ENCODE data around the gene SCUBE1.

The SCUBE1 gene

GRCh38 chr22:43325176-43325575 is 18.0 kb downstream of the SCUBE1 start:
- DNase-seq, result no peak

GRCh38 chr22:43320943-43321900 is 21.9 kb downstream of the SCUBE1 start:
- DNase-seq, result no peak

- no peak for DNase-seq
These were observed 23.3 kb downstream of the SCUBE1 start for GRCh38 chr22:43319661-43320486.

- DNase-seq, result no peak
These were observed 25.9 kb downstream of the SCUBE1 start for GRCh38 chr22:43317239-43317638.

- DNase-seq, result no peak
These were observed 27.4 kb downstream of the SCUBE1 start for GRCh38 chr22:43315687-43316217.

- no peak for DNase-seq
These were observed 28.6 kb downstream of the SCUBE1 start for GRCh38 chr22:43314611-43315010.

GRCh38 chr22:43313890-43314474 is 29.2 kb downstream of the SCUBE1 start:
- DNase-seq, result no peak

GRCh38 chr22:43313244-43313889 is 29.8 kb downstream of the SCUBE1 start:
- DNase-seq, result no peak

- no peak for DNase-seq
These were observed 30.6 kb downstream of the SCUBE1 start for GRCh38 chr22:43312608-43313007.

- DNase-seq, result no peak
These were observed 32.4 kb downstream of the SCUBE1 start for GRCh38 chr22:43310798-43311197.

- no peak for DNase-seq
These were observed 32.9 kb downstream of the SCUBE1 start for GRCh38 chr22:43310311-43310710.

GRCh38 chr22:43308836-43309235 is 34.3 kb downstream of the SCUBE1 start:
- DNase-seq, result peak; percentile 47

GRCh38 chr22:43308060-43308830 is 34.9 kb downstream of the SCUBE1 start:
- peak; percentile 47 for DNase-seq

- no peak for DNase-seq
These were observed 37.4 kb downstream of the SCUBE1 start for GRCh38 chr22:43305806-43306205.

- no peak for DNase-seq
These were observed 38.2 kb downstream of the SCUBE1 start for GRCh38 chr22:43304831-43305590.

- no peak for DNase-seq
These were observed 39.4 kb downstream of the SCUBE1 start for GRCh38 chr22:43303751-43304150.

- DNase-seq, result no peak
These were observed 40.0 kb downstream of the SCUBE1 start for GRCh38 chr22:43303166-43303565.

GRCh38 chr22:43302531-43303041 is 40.6 kb downstream of the SCUBE1 start:
- DNase-seq, result no peak

GRCh38 chr22:43301866-43302265 is 41.3 kb downstream of the SCUBE1 start:
- DNase-seq, result no peak

- no peak for DNase-seq
These were observed 42.1 kb downstream of the SCUBE1 start for GRCh38 chr22:43300891-43301676.
